GM10266 (cell line): ENCODE results near the gene NOXO1.
"Not testable (repeated sequence)": the region's sequence is repeated elsewhere in the genome, so short reads cannot be mapped to it uniquely, and the experiment has no call there.

Source experiments
- DNase-seq: peaks from one replicate; pipeline ENCODE4 v3.0.0; 2012; ENCODE audit errors: extremely low spot score
- TF ChIP-seq, protein P1 (sequence below): IDR thresholded peaks from 2 replicates; pipeline ENCODE4 v1.5.1; 2012; ENCODE audit warnings: mild to moderate bottlenecking, low read depth; ENCODE audit not compliant: control insufficient read depth, insufficient read depth; ENCODE audit errors: missing control alignments

The NOXO1 gene

DNA sequence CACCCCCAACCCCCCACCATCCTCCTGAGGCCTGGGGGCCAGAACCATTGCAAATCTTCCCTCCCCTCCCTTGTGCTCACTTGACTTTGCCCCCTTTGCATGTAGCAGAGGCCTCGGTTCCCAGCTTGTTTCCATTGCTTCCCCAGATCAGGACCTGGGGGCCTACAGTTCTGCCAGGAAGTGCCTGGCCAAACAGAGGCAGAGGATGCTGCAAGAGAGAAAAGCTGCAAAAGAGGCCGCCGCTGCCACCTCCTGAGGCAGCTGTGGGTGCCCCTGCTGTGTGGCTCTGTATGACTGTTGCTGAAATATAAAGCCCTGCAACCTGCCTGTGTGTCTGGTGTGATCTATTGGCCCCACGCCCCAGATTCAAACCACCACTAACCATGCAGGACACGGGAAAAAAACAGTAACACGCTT is 19.6 kb downstream of the NOXO1 start:
- no peak for DNase-seq
- TF ChIP-seq, protein P1, sequence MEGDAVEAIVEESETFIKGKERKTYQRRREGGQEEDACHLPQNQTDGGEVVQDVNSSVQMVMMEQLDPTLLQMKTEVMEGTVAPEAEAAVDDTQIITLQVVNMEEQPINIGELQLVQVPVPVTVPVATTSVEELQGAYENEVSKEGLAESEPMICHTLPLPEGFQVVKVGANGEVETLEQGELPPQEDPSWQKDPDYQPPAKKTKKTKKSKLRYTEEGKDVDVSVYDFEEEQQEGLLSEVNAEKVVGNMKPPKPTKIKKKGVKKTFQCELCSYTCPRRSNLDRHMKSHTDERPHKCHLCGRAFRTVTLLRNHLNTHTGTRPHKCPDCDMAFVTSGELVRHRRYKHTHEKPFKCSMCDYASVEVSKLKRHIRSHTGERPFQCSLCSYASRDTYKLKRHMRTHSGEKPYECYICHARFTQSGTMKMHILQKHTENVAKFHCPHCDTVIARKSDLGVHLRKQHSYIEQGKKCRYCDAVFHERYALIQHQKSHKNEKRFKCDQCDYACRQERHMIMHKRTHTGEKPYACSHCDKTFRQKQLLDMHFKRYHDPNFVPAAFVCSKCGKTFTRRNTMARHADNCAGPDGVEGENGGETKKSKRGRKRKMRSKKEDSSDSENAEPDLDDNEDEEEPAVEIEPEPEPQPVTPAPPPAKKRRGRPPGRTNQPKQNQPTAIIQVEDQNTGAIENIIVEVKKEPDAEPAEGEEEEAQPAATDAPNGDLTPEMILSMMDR: no peak

DNA sequence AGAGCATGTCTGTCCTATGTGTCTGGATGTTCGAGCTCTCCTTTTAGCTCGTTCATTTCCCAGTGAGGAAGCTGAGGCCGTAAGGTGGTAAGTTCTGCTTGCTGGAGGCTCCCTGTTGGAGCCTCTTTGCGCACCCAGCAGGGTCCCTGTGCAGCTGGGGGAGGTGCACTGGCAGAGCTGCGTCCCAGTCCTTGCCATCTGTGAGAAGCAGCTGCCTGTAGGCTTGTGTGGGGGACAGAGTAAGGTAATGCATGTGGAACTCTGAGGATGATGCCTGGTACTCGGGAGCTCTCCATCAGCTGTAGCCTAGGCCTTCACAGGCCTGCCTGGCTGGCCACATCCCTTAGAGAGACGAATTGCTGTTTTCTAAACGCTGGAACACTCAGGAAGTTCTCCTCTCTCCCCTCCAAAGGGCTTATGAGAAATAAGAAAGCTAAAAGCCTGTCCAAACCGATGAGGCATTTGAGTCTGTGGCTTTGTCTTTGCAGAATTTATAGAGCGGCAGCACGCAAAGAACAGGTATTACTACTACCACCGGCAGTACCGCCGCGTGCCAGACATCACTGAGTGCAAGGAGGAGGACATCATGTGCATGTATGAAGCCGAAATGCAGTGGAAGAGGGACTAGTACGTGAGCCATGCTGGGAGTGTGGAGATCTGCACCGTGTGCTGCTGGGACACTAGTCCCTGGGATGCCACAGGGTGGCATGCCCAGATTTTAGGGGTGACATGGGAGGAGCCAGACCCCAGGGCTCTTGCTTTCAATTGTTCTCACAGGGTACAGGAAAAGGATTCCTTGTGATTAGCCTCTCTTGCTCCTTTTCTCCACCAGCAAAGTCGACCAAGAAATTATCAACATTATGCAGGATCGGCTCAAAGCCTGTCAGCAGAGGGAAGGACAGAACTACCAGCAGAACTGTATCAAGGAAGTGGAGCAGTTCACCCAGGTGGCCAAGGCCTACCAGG is 20.3 kb downstream of the NOXO1 start:
- TF ChIP-seq, protein P1: no peak
- DNase-seq: no peak

- peak; percentile 96 for DNase-seq
- TF ChIP-seq, protein P1: peak; percentile 86
Observed at GRCh38 chr16:1959269-1960039, 21.8 kb downstream of the NOXO1 start, which contains the start of gene NDUFB10. NDUFB10 (plus strand) TSS chr16:1959538; CDS start chr16:1959625, 87 bp downstream.

- DNase-seq: no peak
- TF ChIP-seq, protein P1: no peak
Observed at GRCh38 chr16:1958715-1959268, 22.5 kb downstream of the NOXO1 start.

GRCh38 chr16:1958143-1958491 is 23.2 kb downstream of the NOXO1 start:
- DNase-seq: not testable (repeated sequence)

GRCh38 chr16:1957434-1958142 is 23.7 kb downstream of the NOXO1 start:
- not testable (repeated sequence) for DNase-seq

GRCh38 chr16:1953734-1954133 is 27.5 kb downstream of the NOXO1 start:
- TF ChIP-seq, protein P1: no peak
- no peak for DNase-seq
